Measurements from ENCODE around the gene ITLN1.

Gene ITLN1

GRCh38 chr1:160853754-160854153, 31.2 kb downstream of the ITLN1 start:
- no peak for DNase-seq

DNA sequence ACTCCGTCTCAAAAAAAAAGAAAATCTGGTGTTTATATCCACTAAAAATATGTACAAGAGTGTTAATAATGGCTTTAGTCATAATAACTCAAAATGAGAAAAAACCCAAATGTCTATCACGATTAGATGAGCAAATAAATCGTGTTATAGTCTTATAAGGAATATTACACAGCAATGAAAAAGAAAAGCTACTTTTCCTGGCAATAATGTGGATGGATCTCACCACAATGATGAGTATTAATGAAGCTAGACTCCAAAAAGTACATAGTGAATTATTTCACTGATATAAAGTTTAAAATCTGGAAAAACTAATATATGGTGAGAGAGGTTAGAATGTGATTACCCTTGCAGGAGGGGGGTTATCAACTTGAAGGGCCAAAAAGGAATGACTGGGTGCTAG, 32.0 kb downstream of the ITLN1 start:
- DNase-seq: no peak

- no peak for DNase-seq
Observed at GRCh38 chr1:160850993-160851392, 34.0 kb downstream of the ITLN1 start.

DNA sequence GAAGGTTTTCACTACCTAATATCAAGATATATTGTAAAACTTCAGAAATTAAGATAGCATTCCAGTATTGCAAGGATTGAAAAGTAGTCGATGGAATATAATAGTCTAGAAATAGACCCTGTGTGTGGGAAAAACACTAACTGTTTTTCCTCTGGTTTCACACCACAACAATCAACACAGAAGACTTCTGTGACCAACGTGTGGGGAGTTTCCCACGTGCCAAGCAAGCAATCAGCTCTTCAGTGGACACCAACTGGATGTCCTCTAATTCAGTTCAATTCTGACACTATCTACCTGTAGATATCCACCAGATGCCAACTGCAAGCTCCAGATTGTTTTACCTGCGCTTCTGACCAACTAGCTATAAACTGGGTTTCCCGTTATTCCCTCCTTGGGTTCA, 34.4 kb downstream of the ITLN1 start:
- DNase-seq: no peak

DNA sequence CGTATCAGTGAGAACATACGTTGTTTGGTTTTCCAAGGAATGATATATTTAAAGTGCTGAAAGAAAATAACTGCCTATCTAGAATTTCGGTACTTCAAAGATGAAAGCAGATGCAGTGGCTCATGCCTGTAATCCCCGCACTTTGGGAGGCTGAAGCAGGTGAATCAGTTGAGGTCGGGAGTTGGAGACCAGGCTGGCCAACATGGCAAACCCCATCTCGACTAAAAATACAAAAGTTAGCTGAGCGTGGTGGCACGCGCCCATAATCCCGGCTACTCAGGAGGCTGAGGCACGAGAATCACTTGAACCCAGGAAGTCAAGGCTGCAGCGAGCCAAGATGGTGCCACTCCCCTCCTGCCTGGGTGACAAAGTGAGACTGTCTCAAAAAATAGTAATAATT, 38.7 kb downstream of the ITLN1 start:
- no peak for DNase-seq

DNA sequence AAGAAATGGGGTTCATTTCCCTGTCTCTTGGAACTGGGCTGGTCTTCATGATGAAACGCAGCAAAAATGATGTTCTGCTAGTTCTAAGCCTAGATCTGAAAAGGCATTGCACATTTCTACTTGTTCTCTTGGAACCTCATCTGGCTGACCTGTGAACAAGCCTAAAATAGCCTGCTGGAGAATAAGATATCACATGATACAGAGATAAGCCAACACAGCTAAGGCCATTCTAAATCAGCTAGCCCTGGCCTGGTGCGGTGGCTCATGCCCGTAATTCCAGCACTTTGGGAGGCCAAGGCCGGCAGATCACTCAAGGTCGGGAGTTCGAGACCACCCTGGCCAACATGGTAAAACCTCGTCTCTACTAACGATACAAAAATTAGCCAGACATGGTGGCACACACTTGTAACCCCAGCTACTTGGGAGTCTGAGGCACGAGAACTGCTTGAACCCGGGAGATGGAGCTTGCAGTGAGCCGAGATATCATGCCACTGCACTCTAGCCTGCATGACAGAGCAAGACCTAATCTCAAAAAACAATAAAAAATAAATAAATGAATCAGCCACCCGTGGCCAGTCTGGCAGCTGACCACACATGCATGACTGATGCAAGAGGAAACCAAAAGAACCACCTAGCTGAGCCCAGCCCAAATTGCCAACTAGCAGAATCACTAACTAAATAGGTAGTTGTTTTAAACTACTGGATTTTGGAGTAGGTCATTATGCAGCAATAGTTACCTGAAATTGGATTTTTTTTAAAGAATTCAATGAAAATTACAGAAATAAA, 40.3 kb downstream of the ITLN1 start:
- DNase-seq: no peak

- no peak for DNase-seq
Observed at GRCh38 chr1:160841079-160841478, 43.9 kb downstream of the ITLN1 start.

DNA sequence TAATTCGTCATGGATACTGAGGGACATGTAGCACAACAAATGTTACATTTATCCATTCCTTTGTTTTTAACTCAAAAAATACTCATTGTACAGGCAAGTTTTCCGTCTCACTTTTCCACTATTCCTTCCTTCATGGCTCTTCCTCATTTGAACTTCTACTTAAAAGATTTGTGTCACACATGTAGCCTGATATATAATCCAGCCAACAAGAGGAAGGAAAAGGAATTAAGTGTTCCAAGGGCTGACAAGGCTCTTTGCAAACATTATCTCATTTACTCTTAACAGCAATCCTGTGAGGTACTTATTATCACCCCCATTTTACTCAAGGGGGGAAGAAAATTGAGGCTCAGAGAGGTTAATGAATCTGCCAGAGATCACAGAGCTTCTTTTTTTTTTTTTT, 45.2 kb downstream of the ITLN1 start:
- DNase-seq: no peak

DNA sequence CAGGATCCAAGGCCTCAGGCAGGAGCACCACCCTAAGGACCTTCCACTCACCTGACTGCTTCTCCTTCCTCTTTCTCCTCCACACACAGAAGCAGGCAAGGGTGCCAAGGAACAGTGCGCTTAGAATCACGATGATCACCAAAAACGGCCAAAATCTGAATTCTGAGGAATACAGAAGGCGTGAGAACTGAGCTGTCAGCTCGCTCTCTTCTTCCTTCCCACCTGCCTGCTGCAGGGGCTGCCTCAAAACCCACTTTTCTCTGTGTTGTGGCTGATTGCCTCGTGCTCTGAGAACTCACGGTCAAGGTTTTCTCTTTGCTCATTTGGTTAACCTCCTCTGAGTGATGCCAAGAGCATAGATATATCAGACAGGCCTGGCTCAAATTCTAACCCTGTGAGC, 46.1 kb downstream of the ITLN1 start:
- no peak for DNase-seq

- peak; percentile 57 to 58 for DNase-seq
Observed at GRCh38 chr1:160837558-160838205, 47.3 kb downstream of the ITLN1 start.

DNA sequence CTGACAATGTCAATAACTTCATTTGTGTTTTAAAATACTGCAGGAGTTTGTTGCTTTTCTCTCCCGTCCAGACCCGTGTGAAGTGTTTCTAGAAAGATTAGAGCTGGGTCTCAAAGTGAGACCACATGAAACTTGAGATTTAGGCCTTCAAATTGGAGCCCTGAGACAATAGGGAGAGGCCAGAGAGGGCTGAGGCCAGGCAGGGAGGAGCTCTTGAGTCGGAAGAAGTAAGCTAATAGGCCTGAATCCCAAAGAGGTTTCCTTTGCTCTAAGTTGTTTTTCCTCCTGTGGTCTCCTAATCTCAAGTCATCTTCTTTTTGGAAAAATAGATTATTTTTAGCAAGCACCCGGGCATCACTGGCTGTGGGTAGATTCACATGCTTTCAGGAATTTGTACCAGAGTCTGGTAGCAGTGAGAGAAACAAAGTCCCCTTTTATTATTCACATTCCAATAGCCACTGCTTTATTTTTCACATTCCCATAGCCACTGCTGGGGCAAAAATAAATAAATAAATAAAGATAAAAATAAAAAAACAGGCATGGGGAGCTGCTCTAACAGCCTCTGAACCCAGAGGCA, 47.9 kb downstream of the ITLN1 start:
- no peak for DNase-seq

GRCh38 chr1:160836561-160836960, 48.4 kb downstream of the ITLN1 start:
- DNase-seq: no peak

DNA sequence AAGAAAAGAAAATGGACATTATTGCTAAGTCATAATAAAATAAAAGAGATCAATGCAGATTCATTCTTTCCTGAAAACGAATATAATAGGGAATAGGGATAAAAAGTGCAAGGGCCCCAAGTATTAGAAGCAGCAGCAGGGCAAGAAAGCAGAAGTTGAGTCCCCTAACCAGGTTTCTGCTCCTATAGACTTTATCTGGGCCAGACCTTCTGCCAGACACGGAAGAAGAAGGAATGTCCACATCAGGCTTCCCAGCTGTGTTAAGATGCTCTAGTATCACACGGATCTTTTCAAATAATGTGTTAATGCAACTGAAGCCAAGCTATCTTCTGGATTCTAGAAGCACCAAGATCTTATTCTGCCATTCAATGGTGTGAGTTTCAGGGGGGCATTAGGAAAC, 49.2 kb downstream of the ITLN1 start:
- DNase-seq: no peak

- DNase-seq: peak; percentile 51 to 65
Observed at GRCh38 chr1:160834945-160835565, 49.9 kb downstream of the ITLN1 start.

GRCh38 chr1:160830321-160831153, 54.4 kb downstream of the ITLN1 start:
- peak; percentile 78 to 80 for DNase-seq

GRCh38 chr1:160829766-160830165, 55.2 kb downstream of the ITLN1 start:
- no peak for DNase-seq

GRCh38 chr1:160827418-160827817, 57.6 kb downstream of the ITLN1 start:
- DNase-seq: no peak

DNA sequence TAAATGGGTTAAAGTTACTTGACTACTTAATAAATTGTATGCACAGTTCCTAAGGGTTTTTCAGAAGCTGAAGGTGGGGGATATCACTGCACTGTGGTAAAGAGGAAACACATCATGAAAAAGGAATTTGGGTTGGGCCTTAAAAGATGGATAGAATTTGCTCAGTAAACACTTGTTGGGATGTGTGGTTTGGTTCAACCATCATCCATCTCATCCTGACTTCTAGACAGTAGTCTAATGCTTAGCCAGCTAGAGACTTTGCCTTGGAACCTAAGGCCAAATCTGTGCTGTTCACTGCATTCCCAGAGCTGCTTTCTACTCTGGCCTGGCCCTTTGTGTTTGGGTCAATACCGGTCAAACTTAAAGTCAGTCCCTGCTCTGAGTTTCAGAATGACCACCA, 58.4 kb downstream of the ITLN1 start:
- DNase-seq: no peak

Data from stimulated activated CD4-positive, alpha-beta T cell treated with anti-CD3 and anti-CD28 coated beads, Interleukin-2, amount 100 ng/mL, for 48 hours (primary cell).